GM12865 (cell line): ENCODE data around the gene SLC39A3.

Experiments
- DNase-seq: peaks from one replicate; pipeline ENCODE4 v3.0.0; 2010; ENCODE audit warnings: low read depth
- H3K4me3 ChIP-seq: 2 replicates; pipeline ENCODE4 v1.5.1; 2011; ENCODE audit warnings: mild to moderate bottlenecking, low read depth, low read length, control low read depth
- CTCF ChIP-seq: IDR thresholded peaks from 2 replicates; pipeline ENCODE4 v1.5.1; 2011; ENCODE audit warnings: low read length, control low read depth, low read depth, inconsistent platforms; ENCODE audit not compliant: insufficient read depth; ENCODE audit errors: missing control alignments

SLC39A3 gene

GRCh38 chr19:2733930-2734588 is 5.8 kb downstream of the SLC39A3 start:
- no peak for DNase-seq
- no peak for TF ChIP-seq CTCF
- H3K4me3 ChIP-seq = no peak overlapping the region

GRCh38 chr19:2732883-2733282 is 6.9 kb downstream of the SLC39A3 start:
- DNase-seq = no peak
- no peak for TF ChIP-seq CTCF
- H3K4me3 ChIP-seq = no peak overlapping the region

- no peak for TF ChIP-seq CTCF
- H3K4me3 ChIP-seq = no peak overlapping the region
- no peak for DNase-seq
Observed at GRCh38 chr19:2732157-2732725, 7.6 kb downstream of the SLC39A3 start.

GRCh38 chr19:2731181-2731995 is 8.4 kb downstream of the SLC39A3 start:
- DNase-seq = no peak
- TF ChIP-seq CTCF = no peak
- no peak overlapping the region for H3K4me3 ChIP-seq

GRCh38 chr19:2729943-2730818 is 9.6 kb downstream of the SLC39A3 start:
- H3K4me3 ChIP-seq = no peak overlapping the region
- no peak for DNase-seq
- TF ChIP-seq CTCF = no peak

GRCh38 chr19:2728783-2729387 is 10.9 kb downstream of the SLC39A3 start:
- TF ChIP-seq CTCF = no peak
- no peak for DNase-seq

More at GRCh38 chr19:2728783-2729387, 10.9 kb downstream of the SLC39A3 start:
- no peak overlapping the region for H3K4me3 ChIP-seq
